Fibroblast of peridontal ligament (primary cell): ENCODE data around the gene RCL1.

Source experiments
- DNase-seq: peaks from one replicate; pipeline ENCODE4 v3.0.0-alpha.2; 2010; ENCODE audit errors: extremely low read depth

RCL1 gene

DNA sequence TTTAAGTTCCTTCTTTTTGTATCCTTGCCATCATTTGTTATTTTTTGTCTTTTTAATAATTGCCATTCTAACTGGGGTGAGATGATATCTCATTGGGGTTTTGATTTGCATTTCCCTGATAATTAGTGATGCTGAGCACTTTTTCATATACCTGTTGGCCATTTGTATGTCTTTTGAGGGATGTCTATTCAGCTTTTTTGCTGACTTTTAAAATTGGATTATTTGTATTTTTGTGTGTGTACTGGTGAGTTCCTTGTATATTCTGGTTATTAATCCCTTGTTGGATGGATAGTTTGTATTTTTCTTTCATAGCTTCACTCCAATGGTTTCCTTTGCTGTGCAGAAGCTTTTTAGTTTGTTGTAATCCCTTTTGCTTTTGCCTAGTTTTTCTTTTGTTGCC lies 19.1 kb downstream of the RCL1 start:
- no peak for DNase-seq

DNA sequence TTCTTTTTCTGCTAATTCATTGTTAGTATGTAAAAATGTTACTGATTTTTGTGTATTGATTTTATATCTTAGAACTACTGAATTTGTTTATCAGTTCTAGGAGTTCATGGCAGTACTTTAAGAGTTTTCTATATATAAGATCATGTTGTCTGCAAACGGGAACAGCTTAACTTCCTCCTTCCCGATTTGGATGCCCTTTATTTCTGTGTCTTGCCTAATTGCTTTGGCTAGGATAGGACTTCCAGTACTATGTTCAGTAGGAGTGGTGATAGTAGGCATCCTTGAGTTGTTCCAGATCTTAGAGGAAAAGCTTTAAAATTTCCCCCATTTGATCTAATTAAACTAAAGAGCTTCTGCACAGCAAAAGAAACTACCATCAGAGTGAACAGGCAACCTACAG lies 20.1 kb downstream of the RCL1 start:
- no peak for DNase-seq

DNA sequence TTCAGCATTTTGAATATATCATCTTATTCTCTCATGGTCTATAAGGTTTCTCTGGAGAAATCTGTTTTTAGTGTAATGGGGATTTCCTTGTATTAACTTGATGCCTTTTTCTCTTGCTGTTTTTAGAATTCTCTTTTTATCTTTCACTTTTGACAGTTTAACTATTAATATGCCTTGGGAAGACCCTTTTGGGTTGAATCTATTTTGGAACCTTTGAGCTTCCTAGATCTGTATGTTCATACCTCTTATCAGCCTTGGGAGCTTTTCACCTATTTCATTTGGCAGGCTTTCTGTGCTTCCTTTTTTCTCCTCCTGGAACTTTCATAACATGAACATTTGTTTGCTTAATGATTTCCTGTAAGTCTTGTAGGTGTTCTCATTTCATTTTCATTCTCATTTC lies 22.2 kb downstream of the RCL1 start:
- no peak for DNase-seq

DNA sequence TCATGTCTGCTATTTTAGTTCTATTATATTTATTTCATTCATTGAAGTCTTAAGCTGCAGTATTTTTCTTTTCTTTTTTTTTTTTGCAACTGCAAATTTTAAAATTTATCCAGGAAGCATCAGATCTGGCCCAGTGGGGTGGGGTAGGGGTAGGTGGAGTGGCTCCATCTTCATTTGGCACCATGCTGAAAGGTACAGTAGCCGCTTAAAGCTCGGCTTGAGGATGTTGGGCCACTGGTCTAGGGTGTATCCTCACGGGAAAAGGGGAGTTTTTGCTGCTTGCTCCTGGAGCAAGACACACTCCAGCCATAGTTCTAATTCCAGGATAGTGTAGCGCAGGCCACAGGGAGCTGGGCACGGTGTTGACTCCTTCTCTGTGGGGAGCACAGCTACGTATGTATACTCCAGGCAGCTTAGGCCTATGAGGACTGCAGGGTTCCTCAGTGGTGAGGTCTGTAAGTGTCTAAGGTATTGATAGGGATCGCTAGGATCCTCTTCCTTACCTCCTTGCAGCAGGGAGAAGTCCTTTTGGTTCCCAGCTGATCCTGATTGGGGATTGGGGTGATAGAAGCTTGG lies 22.7 kb downstream of the RCL1 start:
- DNase-seq = no peak

DNA sequence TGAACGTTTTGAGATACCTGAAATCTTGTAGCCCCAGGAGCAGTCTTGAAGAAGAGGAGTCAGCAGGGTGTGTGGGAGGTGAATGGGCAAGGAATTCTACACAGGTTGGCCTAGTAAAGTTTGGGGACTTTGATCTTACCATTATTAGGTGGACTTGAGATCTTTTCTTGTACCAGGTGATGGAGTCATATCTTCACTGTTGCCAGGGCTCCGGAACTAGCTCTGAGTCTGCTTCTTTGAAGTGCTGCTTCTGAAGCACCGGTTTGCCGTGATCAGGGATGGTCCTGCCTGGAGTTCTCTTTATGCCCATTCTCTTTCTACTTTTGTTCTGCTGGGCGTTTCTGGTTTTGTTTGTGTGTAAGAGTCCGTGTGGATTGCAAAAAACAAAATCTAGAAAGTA lies 27.4 kb downstream of the RCL1 start:
- no peak for DNase-seq

DNA sequence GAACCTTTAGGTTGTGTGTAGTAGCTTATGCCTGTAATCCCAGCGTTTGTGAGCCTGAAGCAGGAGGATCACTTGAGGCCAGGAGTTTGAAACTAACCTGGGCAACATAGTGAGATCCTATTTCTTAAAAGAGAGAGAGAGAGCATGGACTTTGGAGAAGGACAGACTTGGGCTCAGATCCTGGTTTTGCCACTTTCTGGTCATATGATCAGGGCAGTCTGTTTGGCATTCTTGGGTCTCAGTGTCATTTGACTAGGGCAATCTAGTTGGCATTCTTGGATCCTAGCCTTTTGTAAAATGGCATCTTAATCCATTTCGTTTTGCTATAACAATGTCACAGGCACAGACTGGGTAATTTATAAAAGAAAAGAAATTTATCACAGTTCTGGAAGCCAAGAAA lies 28.4 kb downstream of the RCL1 start:
- no peak for DNase-seq

DNA sequence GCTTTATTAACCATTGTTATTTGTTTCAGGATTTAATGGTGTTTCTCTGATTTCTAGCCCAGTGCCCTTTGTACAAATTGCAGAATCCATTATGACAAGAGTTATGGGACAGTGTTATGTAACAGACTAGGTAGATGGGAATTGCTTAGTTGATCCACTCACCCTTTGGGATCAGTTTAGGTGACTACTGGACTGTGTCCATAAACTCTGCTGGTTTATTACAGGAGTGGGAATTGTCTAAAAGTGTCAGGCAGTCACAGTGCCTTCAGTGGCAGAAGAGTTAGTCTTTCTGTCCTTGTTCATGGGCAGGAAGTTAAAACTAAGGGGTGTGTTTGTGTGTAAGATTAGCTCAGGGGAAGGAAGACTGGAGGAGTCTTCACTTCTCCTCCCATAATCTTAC lies 29.3 kb downstream of the RCL1 start:
- no peak for DNase-seq

DNA sequence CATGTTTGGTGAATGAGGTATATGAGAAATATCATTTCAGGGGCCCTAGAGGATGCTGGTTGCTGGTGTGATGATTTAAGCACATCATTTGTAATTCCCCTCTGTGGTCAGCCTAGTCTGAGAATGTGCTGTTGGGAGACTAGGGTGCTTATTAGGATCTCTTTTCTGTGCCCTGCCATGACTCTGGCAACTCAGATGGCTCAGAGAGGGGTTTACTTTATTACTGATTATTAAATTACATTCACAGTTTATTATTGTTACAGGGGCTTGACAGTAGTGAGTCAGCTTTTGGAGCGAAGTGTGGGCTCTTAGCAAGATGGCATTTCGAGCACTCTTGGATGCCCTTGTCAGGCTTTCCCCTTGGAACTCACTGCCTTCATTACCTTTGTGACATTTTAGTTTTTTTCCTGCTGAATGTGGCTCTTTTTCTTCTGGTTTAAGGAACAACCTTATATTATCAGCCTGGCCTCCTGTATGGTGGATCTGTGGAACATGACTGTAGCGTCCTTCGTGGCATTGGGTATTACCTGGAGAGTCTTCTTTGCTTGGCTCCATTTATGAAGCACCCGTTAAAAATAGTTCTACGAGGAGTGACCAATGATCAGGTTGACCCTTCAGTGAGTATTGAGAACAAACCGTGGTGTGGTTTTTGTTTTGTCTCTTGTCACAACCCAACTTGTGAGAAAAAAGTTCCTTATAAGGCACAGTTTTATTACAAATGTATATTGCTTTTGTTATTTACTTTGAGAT lies 33.8 kb downstream of the RCL1 start:
- no peak for DNase-seq

DNA sequence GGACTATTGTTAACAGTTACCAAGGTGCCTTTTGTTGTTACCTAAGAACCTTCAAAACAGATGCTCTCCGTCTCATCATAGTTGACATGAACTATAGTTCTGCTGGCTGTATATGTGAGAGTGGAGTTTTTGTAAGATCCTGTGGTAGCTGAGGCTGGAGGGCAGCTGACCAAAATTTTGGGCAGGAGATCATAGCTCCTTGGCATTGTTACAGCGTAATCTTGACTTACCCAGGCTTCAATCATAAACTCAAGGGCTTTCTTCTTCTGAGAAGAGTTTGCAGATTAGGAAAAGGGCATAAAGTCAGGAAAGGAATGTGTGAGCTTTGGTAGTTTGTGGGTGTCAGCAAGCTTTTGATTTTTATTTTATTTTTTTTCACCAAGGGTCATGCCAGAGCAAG lies 34.5 kb downstream of the RCL1 start:
- DNase-seq = no peak

DNA sequence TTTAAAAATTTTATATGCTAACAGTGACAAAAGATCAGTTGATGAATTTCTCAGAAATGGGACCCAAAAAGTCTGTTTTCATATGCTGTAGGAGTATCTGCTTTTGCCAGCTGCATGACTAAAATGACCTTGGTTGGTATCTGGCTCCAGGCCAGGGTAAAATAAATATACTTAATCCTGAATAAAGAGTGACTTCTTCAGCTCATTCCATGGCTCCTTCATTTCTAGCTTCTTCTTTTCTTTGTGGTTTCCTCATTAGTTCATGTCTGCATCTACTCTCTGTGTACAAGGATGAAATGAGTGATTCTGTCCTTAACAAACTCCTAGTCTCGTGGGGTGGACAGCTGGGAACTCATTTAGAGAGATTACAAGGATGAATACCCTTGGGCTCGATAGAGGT lies 36.0 kb downstream of the RCL1 start:
- peak; percentile 63 for DNase-seq

DNA sequence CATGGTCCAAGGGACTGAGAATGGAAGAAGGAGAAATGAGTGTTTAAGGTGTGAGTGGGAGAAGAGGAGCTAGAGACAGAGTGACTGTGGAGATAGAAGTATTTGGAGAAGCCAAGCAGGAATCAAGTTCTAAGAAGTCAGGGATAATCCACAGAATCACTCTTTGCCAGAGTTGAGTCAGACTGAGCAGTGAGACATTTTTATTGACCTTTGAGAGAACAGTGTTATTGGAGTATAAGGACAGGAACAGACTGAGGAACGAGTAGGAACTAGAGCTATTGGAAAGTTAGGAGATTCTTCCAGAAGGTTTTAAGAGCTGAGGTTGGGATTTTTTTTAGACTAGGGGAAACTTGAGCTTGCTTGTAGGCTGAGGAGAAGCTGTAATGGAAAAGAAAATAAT lies 37.2 kb downstream of the RCL1 start:
- DNase-seq = peak; percentile 31

DNA sequence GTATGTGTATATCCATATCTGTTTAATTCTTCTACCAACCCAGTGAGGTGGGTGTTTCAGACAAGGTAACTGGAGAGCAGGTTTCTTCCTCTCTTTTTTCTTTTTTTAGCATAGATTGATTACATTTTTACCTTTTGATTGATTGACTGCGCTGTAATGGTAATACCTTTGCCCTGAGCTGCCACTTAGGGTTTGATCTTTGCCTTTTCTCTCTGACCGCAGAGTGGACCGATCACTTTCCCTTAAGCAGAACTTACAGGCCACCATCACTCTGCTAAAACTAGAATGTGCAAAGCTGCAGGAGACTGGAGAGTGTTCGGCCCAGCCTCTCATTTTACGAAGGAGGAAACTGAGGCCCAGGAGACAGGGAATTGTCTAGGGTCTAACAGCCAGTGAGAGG lies 38.0 kb downstream of the RCL1 start:
- no peak for DNase-seq

DNA sequence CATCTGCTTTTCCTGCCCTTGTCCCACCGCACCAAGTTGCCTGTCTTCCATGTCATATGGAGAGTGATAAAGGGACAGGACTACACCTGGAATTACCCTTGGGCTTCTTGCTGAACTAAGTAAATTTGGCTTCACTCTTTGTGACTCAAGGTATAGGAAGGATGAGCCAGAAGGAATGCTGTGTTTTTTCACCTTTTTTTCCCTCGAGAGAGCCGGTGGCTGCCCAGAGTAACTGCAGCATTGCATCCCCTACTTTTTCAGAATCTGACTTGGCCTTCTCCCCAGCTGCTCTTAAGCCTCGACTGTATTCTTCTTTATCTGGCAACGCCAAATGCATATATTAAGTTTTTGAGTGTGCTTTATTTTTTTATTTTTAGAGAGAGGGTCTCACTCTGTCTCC lies 38.4 kb downstream of the RCL1 start:
- DNase-seq = no peak

DNA sequence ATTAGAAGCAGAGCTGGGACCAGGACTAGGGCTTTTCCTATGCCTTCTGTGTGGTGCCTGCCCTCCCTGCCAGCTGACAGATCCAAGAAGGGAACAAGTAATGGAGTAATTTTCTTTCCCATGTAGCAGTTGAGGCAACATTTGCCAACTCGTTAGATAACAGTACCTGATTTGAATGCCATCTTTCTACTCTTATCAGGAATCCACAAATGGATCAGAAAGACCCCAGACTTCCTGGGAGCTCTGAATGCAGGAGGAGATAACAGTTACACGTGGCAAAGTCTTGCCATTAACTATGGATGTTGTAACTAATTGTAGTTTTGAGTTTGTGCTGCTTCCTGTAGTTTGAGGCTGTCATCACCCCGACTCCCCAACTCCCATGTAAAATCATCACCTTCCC lies 39.2 kb downstream of the RCL1 start:
- no peak for DNase-seq

DNA sequence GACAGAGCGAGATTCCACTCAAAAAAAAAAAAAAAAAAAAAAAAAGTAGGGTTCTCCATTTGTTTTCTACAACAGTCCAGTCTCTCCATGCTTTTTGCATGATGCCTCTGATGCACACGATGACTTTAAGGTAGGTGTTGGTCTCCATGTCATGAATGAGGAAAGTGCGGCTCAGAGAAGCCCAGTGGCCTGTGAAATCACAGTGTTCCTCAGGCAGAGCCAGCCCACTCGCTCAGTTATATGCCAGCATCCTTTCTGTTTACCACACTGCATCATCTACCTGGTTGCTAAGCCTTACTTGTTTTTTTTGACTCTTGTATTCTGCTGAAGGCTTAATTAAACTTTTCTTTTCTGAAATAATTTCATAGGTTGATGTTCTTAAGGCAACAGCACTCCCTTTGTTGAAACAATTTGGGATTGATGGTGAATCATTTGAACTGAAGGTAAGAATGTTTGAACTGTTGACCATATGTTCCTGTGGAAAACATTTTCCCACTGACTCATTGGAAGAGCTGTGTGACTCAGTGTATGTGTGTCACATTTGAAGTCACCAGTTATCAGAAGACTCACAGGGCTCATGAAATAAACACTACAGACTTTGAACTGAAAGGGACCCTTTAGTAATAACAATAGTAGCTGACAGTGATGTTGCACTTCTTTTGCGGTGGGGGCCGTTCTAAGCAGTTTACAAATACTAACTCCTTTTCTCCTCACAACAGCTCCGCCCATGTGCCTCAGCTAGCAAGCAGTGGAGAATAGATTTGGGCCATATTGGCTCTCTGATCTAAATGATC lies 40.2 kb downstream of the RCL1 start:
- peak; percentile 88 for DNase-seq

DNA sequence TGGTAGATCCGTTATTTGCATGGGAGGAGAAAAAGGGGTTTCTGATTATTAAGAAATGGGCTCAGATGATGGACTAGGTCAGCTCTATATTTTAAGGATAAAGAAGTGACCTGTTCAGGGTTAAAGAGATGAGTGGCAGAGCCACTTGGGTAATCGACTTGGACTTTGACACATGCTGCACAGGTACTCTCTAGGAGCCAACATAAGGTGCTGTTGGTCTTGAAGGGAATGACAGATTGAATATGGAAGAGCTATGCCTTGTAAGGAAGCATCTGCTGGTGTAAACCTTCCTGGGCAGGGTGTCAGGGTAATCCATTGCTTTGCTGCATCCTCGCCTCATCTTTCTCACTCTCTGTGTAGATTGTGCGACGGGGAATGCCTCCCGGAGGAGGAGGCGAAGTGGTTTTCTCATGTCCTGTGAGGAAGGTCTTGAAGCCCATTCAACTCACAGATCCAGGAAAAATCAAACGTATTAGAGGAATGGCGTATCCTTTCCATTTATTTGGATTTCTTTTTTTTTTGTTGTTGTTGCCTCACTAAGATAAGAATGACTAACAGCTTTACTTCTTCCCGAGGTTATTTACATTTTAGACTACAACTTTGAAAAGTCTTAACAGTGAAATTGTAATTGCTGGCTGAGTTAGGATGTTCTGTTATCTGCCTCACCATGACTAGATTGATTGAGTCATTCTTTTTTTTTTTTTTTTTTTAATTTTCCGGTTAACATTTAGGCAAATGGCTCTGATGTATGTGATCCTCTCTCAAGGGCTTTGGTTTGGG lies 41.2 kb downstream of the RCL1 start:
- peak; percentile 33 for DNase-seq

DNA sequence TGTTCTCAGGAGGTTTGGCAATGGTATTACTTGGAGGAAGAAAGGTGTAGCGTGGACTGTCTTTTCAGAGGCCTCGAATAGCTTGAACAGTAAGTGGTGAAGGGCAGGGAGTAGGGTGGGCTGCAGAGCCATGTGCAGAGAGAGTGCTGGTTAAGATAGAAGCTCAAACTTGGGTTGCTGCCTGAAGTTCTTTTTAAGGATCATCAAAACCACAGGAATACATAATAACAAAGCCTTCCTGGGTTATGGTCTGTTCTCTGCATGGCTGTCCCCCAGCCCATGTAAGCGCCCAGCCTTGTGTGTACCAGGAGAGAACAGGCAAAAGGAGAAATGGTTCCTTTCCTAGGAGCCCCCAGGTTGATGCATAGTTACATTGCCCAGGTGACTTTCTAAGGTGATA lies 43.9 kb downstream of the RCL1 start:
- DNase-seq = no peak

DNA sequence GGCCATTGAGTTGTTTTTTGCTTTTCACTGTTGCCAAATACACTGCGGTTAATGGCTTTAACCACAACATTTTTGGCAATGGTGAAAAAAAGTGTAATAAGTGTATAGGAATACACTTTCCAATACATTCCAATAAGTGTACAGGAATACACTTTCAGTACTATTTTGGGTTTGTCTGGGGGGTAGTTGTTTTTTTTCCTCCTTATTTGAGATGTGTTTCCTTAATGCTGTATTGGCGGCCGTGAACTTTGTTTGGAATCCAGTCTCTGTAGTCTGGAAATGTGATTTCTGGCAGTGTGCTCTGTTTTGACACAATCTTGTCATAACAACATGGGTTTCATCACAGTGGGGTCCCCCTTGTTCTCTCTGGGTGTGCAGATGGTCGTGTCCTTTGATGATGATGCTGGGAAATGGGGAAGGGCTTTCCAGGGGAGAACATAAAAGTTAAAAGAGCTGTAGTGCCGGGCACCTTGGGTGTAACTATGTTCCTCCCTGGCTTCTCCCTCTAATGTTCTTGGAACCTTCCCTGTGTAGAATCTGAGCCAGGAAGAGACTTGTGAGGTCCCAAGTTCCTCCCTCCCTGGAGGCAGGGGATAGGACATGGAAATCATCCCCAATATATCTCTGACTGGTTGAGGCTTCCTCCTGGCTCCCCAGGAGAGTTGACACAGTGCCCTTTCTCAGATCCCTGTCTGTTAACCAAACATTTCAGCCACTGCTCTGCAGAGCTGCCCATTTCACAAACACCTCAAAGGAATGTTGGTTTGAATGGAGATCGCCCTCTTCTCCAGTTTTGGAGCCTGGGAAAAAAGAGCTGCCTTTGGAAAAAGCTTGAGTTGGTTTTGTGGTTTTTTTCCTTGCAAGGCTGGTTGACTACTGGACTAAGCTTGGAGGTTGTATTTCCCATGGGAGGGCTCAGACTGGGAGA lies 44.8 kb downstream of the RCL1 start:
- peak; percentile 93 for DNase-seq

DNA sequence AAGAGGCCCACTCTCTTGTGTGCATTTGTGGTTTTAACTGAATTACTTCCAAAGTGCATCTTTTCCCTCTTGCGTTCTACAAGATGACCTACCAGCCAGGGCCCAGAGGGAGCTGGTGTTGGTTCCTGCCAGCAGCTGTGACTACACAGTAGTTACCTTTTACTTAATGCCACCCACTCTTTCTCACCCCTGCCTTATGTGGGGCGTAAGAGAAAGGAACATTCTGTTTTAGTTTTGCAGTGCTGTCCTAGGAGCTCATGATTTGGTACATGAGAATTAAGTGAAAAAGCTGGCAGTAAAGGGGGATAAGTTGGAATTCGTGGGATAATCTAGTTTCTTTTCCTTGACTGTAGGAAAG lies 45.4 kb downstream of the RCL1 start:
- DNase-seq = no peak

DNA sequence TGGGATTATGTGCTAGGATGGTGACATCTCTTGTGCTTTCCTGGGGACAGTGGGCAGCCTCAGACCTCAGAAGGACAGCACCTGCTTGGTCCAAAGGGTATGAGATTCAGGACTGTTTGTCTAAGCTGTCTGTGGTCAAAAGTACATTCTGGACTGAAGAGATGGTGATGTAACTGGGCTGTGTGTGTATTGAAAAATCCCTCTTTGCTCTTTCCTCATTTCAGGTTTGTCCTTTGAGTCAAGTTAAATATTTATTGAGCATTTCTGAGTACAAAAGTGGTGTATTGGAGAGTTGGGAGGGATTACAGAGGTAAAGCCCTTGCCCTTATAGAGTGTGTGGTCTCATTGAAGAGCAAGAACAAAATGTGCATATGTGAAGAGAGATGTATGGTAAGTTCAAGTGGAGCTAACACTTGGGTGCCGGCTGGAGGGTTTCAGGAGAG lies 46.7 kb downstream of the RCL1 start:
- DNase-seq = peak; percentile 19

DNA sequence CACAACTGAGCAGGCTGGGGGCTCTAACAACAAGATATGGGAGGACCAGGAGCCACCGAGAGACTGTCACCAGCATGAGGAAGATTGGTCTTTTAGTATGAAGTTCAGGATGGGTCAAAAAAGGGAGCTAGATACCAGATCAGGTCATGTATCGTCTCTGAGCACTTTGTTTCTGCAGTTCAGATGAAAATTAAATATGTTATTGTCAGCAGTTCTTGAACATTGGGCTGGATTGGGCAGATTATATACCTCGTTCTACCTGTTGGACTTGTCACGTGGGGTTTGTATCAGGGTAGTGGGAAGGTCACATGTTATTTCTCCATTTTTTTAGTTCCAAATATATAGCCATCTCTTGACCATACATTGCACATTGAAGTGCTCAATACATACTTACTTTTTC lies 47.3 kb downstream of the RCL1 start:
- no peak for DNase-seq
